ENCODE measurements around the gene SPAG16. TPM values are rescaled to one million over a fixed set of nuclear protein-coding genes. Genes with fewer than 3 reads are reported as not detected.

Gene SPAG16
- total RNA-seq, 1 donor, result 35.2 TPM

GRCh38 chr2:213306316-213306942 lies 22.2 kb downstream of the SPAG16 start:
- no peak for TF ChIP-seq CTCF (IDR thresholded peaks at IDR 0.05; ENCODE audit: insufficient read depth, low read length)
- DNase-seq (ENCODE audit: low read depth), result peak; percentile 90
- H3K4me3 ChIP-seq (ENCODE audit: low read depth, low read length), result no peak overlapping the region

- DNase-seq (ENCODE audit: low read depth), result peak; percentile 7
- no peak for TF ChIP-seq CTCF (IDR thresholded peaks at IDR 0.05; ENCODE audit: insufficient read depth, low read length)
- H3K4me3 ChIP-seq (ENCODE audit: low read depth, low read length), result no peak overlapping the region
Measured at GRCh38 chr2:213315168-213315876, 31.1 kb downstream of the SPAG16 start.

GRCh38 chr2:213316001-213316735 lies 31.9 kb downstream of the SPAG16 start:
- peak; percentile 33 for DNase-seq (ENCODE audit: low read depth)
- H3K4me3 ChIP-seq (ENCODE audit: low read depth, low read length), result no peak overlapping the region
- TF ChIP-seq CTCF (IDR thresholded peaks at IDR 0.05; ENCODE audit: insufficient read depth, low read length), result no peak

DNA sequence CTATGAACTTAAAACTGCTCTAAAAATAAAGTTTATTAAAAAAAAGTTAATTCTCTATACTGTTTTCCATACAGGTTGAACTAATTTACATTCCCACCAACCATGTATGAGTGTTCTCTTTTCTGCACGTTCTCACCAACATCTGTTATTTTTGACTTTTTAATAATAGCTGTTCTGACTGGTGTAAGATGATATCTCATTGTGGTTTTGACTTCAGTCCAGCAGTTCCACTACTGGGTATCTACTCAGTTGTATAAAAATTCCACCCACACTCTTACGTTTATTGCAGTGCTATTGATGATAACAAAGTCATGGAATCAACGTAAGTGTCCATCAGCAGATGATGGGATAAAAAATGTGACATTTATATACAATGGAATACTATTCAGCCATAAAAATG lies 33.7 kb downstream of the SPAG16 start:
- H3K4me3 ChIP-seq (ENCODE audit: low read depth, low read length), result no peak overlapping the region
- TF ChIP-seq CTCF (IDR thresholded peaks at IDR 0.05; ENCODE audit: insufficient read depth, low read length), result no peak
- DNase-seq (ENCODE audit: low read depth), result peak; percentile 64

- H3K4me3 ChIP-seq (ENCODE audit: low read depth, low read length), result no peak overlapping the region
- DNase-seq (ENCODE audit: low read depth), result no peak
- TF ChIP-seq CTCF (IDR thresholded peaks at IDR 0.05; ENCODE audit: insufficient read depth, low read length), result no peak
Measured at GRCh38 chr2:213320604-213321003, 36.3 kb downstream of the SPAG16 start.

DNA sequence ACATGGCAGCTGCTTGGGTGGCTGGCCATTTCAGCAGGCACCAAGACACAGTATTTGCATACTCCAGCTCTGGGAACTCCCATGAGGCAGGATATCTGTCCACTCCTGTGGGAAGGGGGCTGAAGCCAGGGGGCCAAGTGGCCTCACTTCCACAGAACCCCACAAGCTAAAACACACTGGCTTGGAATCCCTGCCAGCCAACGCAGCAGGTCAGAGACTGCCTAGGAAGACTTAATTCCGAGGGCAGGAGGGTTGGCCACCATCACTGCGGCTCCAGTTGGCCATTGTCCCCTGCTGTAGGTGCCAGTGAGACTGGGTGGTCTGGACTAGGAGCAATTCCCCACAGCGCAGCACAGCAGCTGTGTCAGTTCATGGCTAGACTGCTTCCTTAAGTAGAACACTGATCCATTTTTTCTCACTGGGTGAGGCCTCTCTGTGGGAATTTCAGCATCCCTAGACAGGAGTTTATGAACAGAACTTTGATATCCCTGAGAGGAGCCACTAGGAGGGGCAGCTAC lies 52.0 kb downstream of the SPAG16 start:
- no peak overlapping the region for H3K4me3 ChIP-seq (ENCODE audit: low read depth, low read length)
- no peak for TF ChIP-seq CTCF (IDR thresholded peaks at IDR 0.05; ENCODE audit: insufficient read depth, low read length)
- DNase-seq (ENCODE audit: low read depth), result no peak
